ENCODE data around the gene MRPL32. TPM values are rescaled to one million over a fixed set of nuclear protein-coding genes. Genes with fewer than 3 reads are reported as not detected.

Gene MRPL32
- total RNA-seq, 1 experiment from 2014 or later = 101 TPM

GRCh38 chr7:42929449-42929848 is 2.7 kb upstream of the MRPL32 start:
- Histone ChIP-seq H2AK5ac (ENCODE audit: insufficient read length, low read length) (no peak overlapping the region), H3K79me2 (ENCODE audit: insufficient read depth, low read length) (peaks cover 49% of the 10 kb centered on the region), H4K5ac (ENCODE audit: insufficient read length, low read depth, low read length) (no peak overlapping the region), H2BK20ac (ENCODE audit: low read depth, low read length, poor library complexity, severe bottlenecking) (no peak overlapping the region), H4K20me1 (ENCODE audit: control insufficient read depth, insufficient read depth, insufficient read length) (no peaks in the 10 kb centered on the region), H2BK5ac (ENCODE audit: insufficient read length, low read length) (no peak overlapping the region), H3K56ac (ENCODE audit: insufficient read length, low read depth, low read length) (no peak overlapping the region), H3K4me1 (ENCODE audit: insufficient read depth, low read length) (no peaks in the 10 kb centered on the region), H3K23ac (ENCODE audit: insufficient read length, low read depth, low read length) (no peak overlapping the region), H3K9ac (ENCODE audit: extremely low read depth, insufficient read length, low read length) (no peak overlapping the region), H3K18ac (ENCODE audit: insufficient read length, low read depth, low read length) (no peak overlapping the region), H3K27ac (ENCODE audit: insufficient read length, low read depth, low read length) (no peak overlapping the region), H3K14ac (ENCODE audit: insufficient read depth, low read length) (no peak overlapping the region), H3K79me1 (ENCODE audit: insufficient read depth, low read depth, low read length, poor library complexity, severe bottlenecking) (peaks cover 3% of the 10 kb centered on the region), H3T11ph (ENCODE audit: low read length) (no peak overlapping the region), H3K27me3 (ENCODE audit: insufficient read depth, low read length) (no peaks in the 10 kb centered on the region), H3K9me3 (ENCODE audit: control insufficient read depth, low read depth, low read length) (no peaks in the 10 kb centered on the region), H3K4ac (ENCODE audit: low read depth, low read length) (no peak overlapping the region), H3K4me2 (ENCODE audit: insufficient read depth, insufficient read length, low read length) (no peak overlapping the region), H3K23me2 (ENCODE audit: insufficient read length, low read depth, low read length, poor library complexity, severe bottlenecking) (peaks cover 11% of the 10 kb centered on the region), H2BK12ac (ENCODE audit: insufficient read length, low read depth, low read length) (no peak overlapping the region), H2AFZ (ENCODE audit: low read length) (no peak overlapping the region), H4K8ac (replicated peaks; ENCODE audit: insufficient read length, low read depth, low read length) (no peak overlapping the region), H2BK120ac (ENCODE audit: low read depth, low read length, poor library complexity, severe bottlenecking) (no peak overlapping the region), H2BK15ac (ENCODE audit: low read depth, low read length) (no peak overlapping the region), H4K91ac (ENCODE audit: insufficient read length, low read depth, low read length) (no peak overlapping the region)
- no peak for TF ChIP-seq CTCF (conservative IDR thresholded peaks at IDR 0.05)
- H3K4me1 Mint-ChIP-seq = peaks cover 17 to 33% of the 10 kb centered on the region in 2 experiments
- H3K4me3 Mint-ChIP-seq = peak overlapping the region; percentile 97 to 100; a peak in 3 of 5 replicates
- peak overlapping the region in 2 of 3 experiments; percentile 4 to 13; a peak in 1 of 7 replicates for H3K27ac Mint-ChIP-seq
- 0 out of 2 replicates have a peak, but pooled peaks cover 2% of the 10 kb centered on the region for H3K27me3 Mint-ChIP-seq (ENCODE audit: low read depth)
- no peak for DNase-seq
- WGBS (ENCODE audit: extremely low coverage, insufficient read length, low lambda C conversion rate) = no CpG with 5 or more reads among the region's 3 CpGs
- peaks cover 14 to 44% (median 38%) of the 10 kb centered on the region in 3 experiments for H3K36me3 Mint-ChIP-seq (ENCODE audit: insufficient read depth in 1 of 3, low read depth in 3 of 3)
- H3K9me3 Mint-ChIP-seq = peaks cover 0 to 3% of the 10 kb centered on the region in 2 experiments; a peak in 1 of 5 replicates

Measured in H9 (cell line).